H1 (cell line): ENCODE results near the gene CTNND2. TPM values are rescaled to one million over a fixed set of nuclear protein-coding genes. Genes with fewer than 3 reads are reported as not detected.

Experiments used
- CTCF ChIA-PET: fragments of 300-600 bp; sonication (Branson Sonifier 250); formaldehyde crosslinking; loops from one replicate; lab custom pipeline; 2021; ENCODE audit not compliant: partially characterized antibody; lab: Charles Lee
- POLR2A ChIA-PET: fragments of 300-600 bp; sonication (Branson Sonifier 250); formaldehyde crosslinking; loops from one replicate; lab custom pipeline; 2021; ENCODE audit warnings: inconsistent platforms; ENCODE audit not compliant: partially characterized antibody; lab: Charles Lee
- DNase-seq, 2 experiments: peaks; one replicate each; pipeline versions ENCODE4 v3.0.0 to v3.0.0-alpha.2; 2010 to 2022; ENCODE audit warnings: low spot score in 2 of 2, low read depth in 1 of 2, mixed read lengths in 1 of 2
- FAIRE-seq: peaks from 2 replicates; lab custom pipeline; 2011; peaks lifted over from hg19 to GRCh38; lab: Jason Lieb, UNC
- H2AFZ ChIP-seq: 2 replicates; pipeline ENCODE4 v1.8.1; 2012; ENCODE audit warnings: low read length, inconsistent platforms
- H2AK5ac ChIP-seq: 2 replicates; pipeline ENCODE4 v1.6.1; 2013; ENCODE audit warnings: low read depth, low read length
- H2BK120ac ChIP-seq: replicated peaks from 2 replicates; pipeline ENCODE3; 2013; ENCODE audit warnings: low read depth, low read length, inconsistent platforms
- H2BK12ac ChIP-seq: 2 replicates; pipeline ENCODE4 v1.6.1; 2013; ENCODE audit warnings: low read depth, low read length
- H2BK15ac ChIP-seq: 2 replicates; pipeline ENCODE4 v1.6.1; 2013; ENCODE audit warnings: low read length
- H2BK20ac ChIP-seq: 2 replicates; pipeline ENCODE4 v1.6.1; 2013; ENCODE audit warnings: low read length
- H2BK5ac ChIP-seq: 2 replicates; pipeline ENCODE4 v1.6.1; 2013; ENCODE audit warnings: low read depth, low read length
- H3K14ac ChIP-seq: 2 replicates; pipeline ENCODE4 v1.6.1; 2013; ENCODE audit warnings: inconsistent platforms; ENCODE audit not compliant: insufficient read length
- H3K18ac ChIP-seq: 2 replicates; pipeline ENCODE4 v1.6.1; 2013; ENCODE audit warnings: low read length; ENCODE audit errors: extremely low read depth
- H3K23ac ChIP-seq: 2 replicates; pipeline ENCODE4 v1.6.1; 2013; ENCODE audit warnings: inconsistent platforms; ENCODE audit not compliant: insufficient read length
- H3K23me2 ChIP-seq: 2 replicates; pipeline ENCODE4 v1.6.1; 2013; ENCODE audit warnings: low read depth, low read length
- H3K27ac ChIP-seq: 2 replicates; pipeline ENCODE4 v1.6.1; 2011; ENCODE audit warnings: low read depth, low read length, inconsistent platforms
- H3K27me3 ChIP-seq, 4 experiments: replicated peaks in 1 of 4; 1 replicate in 1 of 4; 2 replicates in 3 of 4; pipeline versions ENCODE4 v1.6.1 to v1.8.1; 2011 to 2013; ENCODE audit warnings: low read length in 3 of 4, mild to moderate bottlenecking in 3 of 4, inconsistent platforms in 2 of 4, mixed read lengths in 2 of 4, moderate library complexity in 1 of 4; ENCODE audit not compliant: control insufficient read depth in 3 of 4, insufficient read depth in 3 of 4; ENCODE audit errors: extremely low read depth in 1 of 4
- H3K36me3 ChIP-seq, 4 experiments: 2 replicates each; pipeline versions ENCODE4 v1.6.1 to v1.8.1; 2011 to 2013; ENCODE audit warnings: mild to moderate bottlenecking in 4 of 4, low read length in 3 of 4, moderate library complexity in 2 of 4, control low read depth in 1 of 4, inconsistent platforms in 1 of 4; ENCODE audit not compliant: insufficient read depth in 4 of 4, control insufficient read depth in 2 of 4
- H3K4ac ChIP-seq: replicated peaks from 2 replicates; pipeline ENCODE3; 2013; ENCODE audit warnings: low read length, low read depth, mixed read lengths, inconsistent platforms; ENCODE audit not compliant: insufficient read length
- H3K4me1 ChIP-seq, 4 experiments: replicated peaks in 1 of 4; 1 replicate in 1 of 4; 2 replicates in 3 of 4; pipeline versions ENCODE4 v1.6.1 to v1.8.1; 2011 to 2013; ENCODE audit warnings: low read length in 3 of 4, inconsistent platforms in 2 of 4, mixed read lengths in 1 of 4; ENCODE audit not compliant: insufficient read depth in 4 of 4, control insufficient read depth in 3 of 4
- H3K4me2 ChIP-seq, 2 experiments: 2 replicates each; pipeline versions ENCODE4 v1.6.1 to v1.8.1; 2011 to 2013; ENCODE audit warnings: low read depth in 2 of 2, low read length in 2 of 2, control low read depth in 1 of 2, inconsistent platforms in 1 of 2, mild to moderate bottlenecking in 1 of 2; ENCODE audit not compliant: insufficient read depth in 1 of 2
- H3K4me3 ChIP-seq, 4 experiments: fragments of 200-600, 300-600 bp in 1 of 4; sonication (generic), shearing (Covaris generic), sonication (Bioruptor Twin) in 1 of 4; 2 replicates each; pipeline versions ENCODE4 v1.5.1 to v1.8.1; 2011 to 2016; ENCODE audit warnings: low read length in 4 of 4, low read depth in 3 of 4, control low read depth in 2 of 4, inconsistent platforms in 2 of 4, mild to moderate bottlenecking in 2 of 4, mixed read lengths in 1 of 4, moderate library complexity in 1 of 4; ENCODE audit not compliant: insufficient read depth in 2 of 4; ENCODE audit errors: extremely low read depth in 1 of 4
- H3K56ac ChIP-seq: replicated peaks from 2 replicates; pipeline ENCODE3; 2013; ENCODE audit warnings: low read depth, mild to moderate bottlenecking, mixed read lengths, low read length, inconsistent platforms; ENCODE audit not compliant: insufficient read length
- H3K79me1 ChIP-seq: 2 replicates; pipeline ENCODE4 v1.6.1; 2013; ENCODE audit warnings: low read depth, low read length, control low read depth
- H3K79me2 ChIP-seq, 2 experiments: 2 replicates each; pipeline versions ENCODE4 v1.6.1 to v1.8.1; 2012 to 2013; ENCODE audit warnings: low read length in 2 of 2, mild to moderate bottlenecking in 2 of 2, inconsistent platforms in 1 of 2; ENCODE audit not compliant: insufficient read depth in 2 of 2, control insufficient read depth in 1 of 2
- H3K9ac ChIP-seq, 4 experiments: replicated peaks in 1 of 4; 1 replicate in 1 of 4; 2 replicates in 3 of 4; pipeline versions ENCODE4 v1.6.1 to v1.8.1; 2011 to 2013; ENCODE audit warnings: low read depth in 3 of 4, low read length in 3 of 4, control low read depth in 2 of 4, mild to moderate bottlenecking in 2 of 4, moderate library complexity in 2 of 4, inconsistent platforms in 1 of 4; ENCODE audit errors: extremely low read depth in 1 of 4
- H3K9me3 ChIP-seq, 2 experiments: 2 replicates each; pipeline versions ENCODE4 v1.6.1 to v1.8.1; 2012 to 2013; ENCODE audit warnings: mild to moderate bottlenecking in 2 of 2, moderate library complexity in 2 of 2, control low read depth in 1 of 2, inconsistent platforms in 1 of 2, low read depth in 1 of 2, low read length in 1 of 2, mixed read lengths in 1 of 2; ENCODE audit not compliant: insufficient read depth in 2 of 2
- H4K20me1 ChIP-seq, 2 experiments: replicated peaks in 1 of 2; 2 replicates each; pipeline versions ENCODE3 to v1.8.1; 2011 to 2013; ENCODE audit warnings: inconsistent platforms in 2 of 2, low read length in 2 of 2, mild to moderate bottlenecking in 1 of 2; ENCODE audit not compliant: insufficient read depth in 2 of 2, control insufficient read depth in 1 of 2
- H4K5ac ChIP-seq: 2 replicates; pipeline ENCODE4 v1.6.1; 2013; ENCODE audit warnings: low read length, low read depth, mixed read lengths, inconsistent platforms; ENCODE audit not compliant: insufficient read length
- H4K8ac ChIP-seq: 2 replicates; pipeline ENCODE4 v1.8.0; 2013; ENCODE audit warnings: mild to moderate bottlenecking, moderate library complexity, low read length, inconsistent platforms; ENCODE audit not compliant: insufficient read depth; ENCODE audit errors: extremely low read depth
- H4K91ac ChIP-seq: replicated peaks from 2 replicates; pipeline ENCODE3; 2013; ENCODE audit warnings: low read length, mixed read lengths, inconsistent platforms; ENCODE audit not compliant: insufficient read length
- BACH1 ChIP-seq: IDR thresholded peaks from 2 replicates; pipeline ENCODE4 v1.6.1; 2012; ENCODE audit warnings: low read length, improper control_type of control experiment
- CEBPB ChIP-seq: IDR thresholded peaks from 2 replicates; pipeline ENCODE4 v1.6.1; 2012; ENCODE audit warnings: low read depth, low read length
- CHD1 ChIP-seq: IDR thresholded peaks from 2 replicates; pipeline ENCODE4 v1.6.1; 2012; ENCODE audit warnings: low read depth, low read length, improper control_type of control experiment
- CREB1 ChIP-seq: IDR thresholded peaks from 2 replicates; pipeline ENCODE4 v1.6.1; 2012; ENCODE audit warnings: inconsistent platforms
- EZH2 ChIP-seq: fragments of 200-600 bp; sonication (generic); IDR thresholded peaks from 2 replicates; pipeline ENCODE4 v1.7.1; 2012; ENCODE audit warnings: low read depth, mild to moderate bottlenecking, moderate library complexity, low read length, inconsistent platforms; ENCODE audit not compliant: severe bottlenecking
- NANOG ChIP-seq: IDR thresholded peaks from 2 replicates; pipeline ENCODE4 v1.6.1; 2011; ENCODE audit warnings: low read length, low read depth, mild to moderate bottlenecking, inconsistent platforms; ENCODE audit not compliant: insufficient read depth, poor library complexity, severe bottlenecking
- POU5F1 ChIP-seq: IDR thresholded peaks from 2 replicates; pipeline ENCODE4 v1.6.1; 2011; ENCODE audit warnings: low read depth, mild to moderate bottlenecking, low read length, moderate library complexity
- RAD21 ChIP-seq, 2 experiments: IDR thresholded peaks in 1 of 2; conservative IDR thresholded peaks in 1 of 2; 2 replicates each; pipeline ENCODE4 v1.6.1; 2011; ENCODE audit warnings: low read depth in 2 of 2, low read length in 2 of 2, improper control_type of control experiment in 1 of 2, inconsistent platforms in 1 of 2, mild to moderate bottlenecking in 1 of 2, moderate library complexity in 1 of 2
- RXRA ChIP-seq: IDR thresholded peaks from 2 replicates; pipeline ENCODE4 v1.6.1; 2011; ENCODE audit warnings: low read depth, mild to moderate bottlenecking, low read length, moderate library complexity; ENCODE audit not compliant: insufficient read depth
- SAP30 ChIP-seq: fragments of 300-600 bp; sonication (generic); IDR thresholded peaks from 2 replicates; pipeline ENCODE4 v1.7.1; 2012; ENCODE audit warnings: low read length, moderate library complexity, mild to moderate bottlenecking, inconsistent platforms; ENCODE audit not compliant: insufficient read depth, insufficient replicate concordance
- SIN3A ChIP-seq, 2 experiments: IDR thresholded peaks in 1 of 2; conservative IDR thresholded peaks in 1 of 2; 2 replicates each; pipeline ENCODE4 v1.6.1; 2011 to 2012; ENCODE audit warnings: low read length in 2 of 2, improper control_type of control experiment in 1 of 2, low read depth in 1 of 2, mild to moderate bottlenecking in 1 of 2
- SP2 ChIP-seq: IDR thresholded peaks from 2 replicates; pipeline ENCODE4 v1.6.1; 2012; ENCODE audit warnings: mild to moderate bottlenecking, low read length, inconsistent platforms
- TBP ChIP-seq: IDR thresholded peaks from 2 replicates; pipeline ENCODE4 v1.6.1; 2011; ENCODE audit warnings: low read depth, low read length, improper control_type of control experiment
- ZNF274 ChIP-seq: IDR thresholded peaks from 2 replicates; pipeline ENCODE4 v1.7.0; 2012; ENCODE audit warnings: low read length, borderline replicate concordance; ENCODE audit errors: extremely low read depth
- WGBS, 2 experiments: shearing (Covaris generic) in 1 of 2; methylation state at CpG; one replicate each; pipeline versions ENCODE4 v1.1.6 to v1.1.7; 2013 to 2015; ENCODE audit warnings: low lambda C conversion rate in 2 of 2, mixed read lengths in 2 of 2, inconsistent platforms in 1 of 2, low coverage in 1 of 2, missing lambda C conversion rate in 1 of 2; ENCODE audit not compliant: insufficient replicate concordance in 2 of 2, insufficient coverage in 1 of 2, insufficient read length in 1 of 2; ENCODE audit errors: extremely low coverage in 1 of 2, missing lambda C conversion rate in 1 of 2; 5-methylcytosine and 5-hydroxymethylcytosine counted together
- polyA plus RNA-seq, 7 experiments: library from polyadenylated mRNA; depleted of rRNA in 3 of 7; stranded (reverse) in 5 of 7; unstranded in 2 of 7; fragments of >200 nt in 5 of 7; fragments of 200-250 nt in 2 of 7; gene quantifications; 1 replicate in 5 of 7; 2 replicates in 1 of 7; 4 replicates in 1 of 7; pipeline versions ENCODE4 v1.2.1 to v1.2.3, GENCODE V29; 2011 to 2013; ENCODE audit warnings: missing spikeins in 2 of 7, mixed read lengths in 2 of 7
- total RNA-seq: library from RNA; stranded (reverse); fragmentation: NEBNext Ultra II Directional; extraction: Animal tissue kit (Norgen Biotek cat#: 25700); gene quantifications from 2 replicates; pipeline ENCODE4 v1.2.1, GENCODE V29; 2021

Gene CTNND2
- total and polyA plus RNA-seq, 2 of the 8 experiments (the other 6 are each of a cell fraction or from before 2014, with no cell fraction given) = 7.4 to 14.2 TPM

- Histone ChIP-seq H3K14ac (no peak overlapping the region), H3K18ac (no peak overlapping the region), H2BK12ac (no peak overlapping the region), H3K4ac (no peak overlapping the region), H3K23ac (no peak overlapping the region), H3K27ac (no peak overlapping the region), H2BK20ac (no peak overlapping the region), H2BK15ac (no peak overlapping the region), H3K36me3 (no peaks in the 10 kb centered on the region), H4K20me1 (no peaks in the 10 kb centered on the region), H3K56ac (no peak overlapping the region), H3K4me1 (peaks cover 0 to 10% (median 3%) of the 10 kb centered on the region in 4 experiments; a peak in 2 of 7 replicates), H4K8ac (no peak overlapping the region), H2AK5ac (no peak overlapping the region), H2BK120ac (no peak overlapping the region), H4K5ac (no peak overlapping the region), H4K91ac (no peak overlapping the region), H3K9me3 (no peaks in the 10 kb centered on the region), H3K23me2 (no peaks in the 10 kb centered on the region), H3K27me3 (no peaks in the 10 kb centered on the region), H3K4me3 (no peak overlapping the region), H2AFZ (no peak overlapping the region)
- WGBS, 2 experiments = 90% methylated on average over 1 of the region's 1 CpG; no CpG with 5 or more reads in 1 of the 2 experiments
- CTCF ChIA-PET = interaction anchor here (2.5 kb wide), 1 partner anchor 14 kb away, joined by 8 read pairs; no protein-coding TSS in a partner anchor
- POLR2A ChIA-PET = interaction anchor here (1.1 kb wide), 1 partner anchor 9 kb away, joined by 3 read pairs; no protein-coding TSS in a partner anchor
- DNase-seq (no peak), FAIRE-seq (no peak)
- no peak for TF ChIP-seq POU5F1
- TF ChIP-seq CEBPB = no peak
- TF ChIP-seq ZNF274 = no peak
- no peak for TF ChIP-seq RAD21 (IDR thresholded peaks at IDR 0.05 in 1 of 2, conservative IDR thresholded peaks at IDR 0.05 in 1 of 2; ENCODE audit: low read depth in 2 of 2, low read length in 2 of 2)
- no peak for TF ChIP-seq CREB1
- no peak for TF ChIP-seq SAP30
- no peak for TF ChIP-seq CHD1
- TF ChIP-seq RXRA = no peak
- TF ChIP-seq BACH1 = no peak
- TF ChIP-seq EZH2 = no peak
- TF ChIP-seq NANOG = no peak
- no peak for TF ChIP-seq SP2
- no peak for TF ChIP-seq TBP
- TF ChIP-seq SIN3A (conservative IDR thresholded peaks at IDR 0.05 in 1 of 2, IDR thresholded peaks at IDR 0.05 in 1 of 2; ENCODE audit: low read depth in 1 of 2, low read length in 2 of 2) = no peak
- TF ChIP-seq, all 59 proteins: peak for 0
- Histone ChIP-seq H3K79me2 (no peaks in the 10 kb centered on the region), H2BK5ac (no peak overlapping the region), H3K4me2 (no peak overlapping the region; a peak in 1 of 4 replicates), H3K79me1 (no peaks in the 10 kb centered on the region), H3K9ac (no peak overlapping the region)
Observed at GRCh38 chr5:11252075-11252474, 652.2 kb downstream of the CTNND2 start.
